B cell (primary cell): ENCODE data around the gene VPS8. TPM values are rescaled to one million over a fixed set of nuclear protein-coding genes. Genes with fewer than 3 reads are reported as not detected.
"Not testable (repeated sequence)": the region's sequence is repeated elsewhere in the genome, so short reads cannot be mapped to it uniquely, and the experiment has no call there.

ENCODE experiments used
- ATAC-seq: fragments of 200-7000 bp; cut with Tn5 transposase; one replicate; pipeline ENCODE4 v1.10.0; 2021; ENCODE audit warnings: low read depth, mild to moderate bottlenecking, moderate number of reproducible peaks, moderate library complexity
- CTCF ChIA-PET: fragments of 350-600 bp; sonication (Branson Sonifier 250); formaldehyde crosslinking; loops from one replicate; lab custom pipeline; 2021; ENCODE audit warnings: antibody characterized with exemption, inconsistent platforms; lab: Charles Lee
- POLR2A ChIA-PET: fragments of 350-600 bp; sonication (Branson Sonifier 250); formaldehyde crosslinking; loops from one replicate; lab custom pipeline; 2021; ENCODE audit warnings: antibody characterized with exemption; lab: Charles Lee
- DNase-seq: peaks from one replicate; pipeline ENCODE4 v3.0.0; 2013
- H2AFZ ChIP-seq: 2 replicates; pipeline ENCODE4 v1.6.1; 2012; ENCODE audit warnings: mild to moderate bottlenecking, low read depth, low read length; ENCODE audit not compliant: insufficient read depth, poor library complexity, severe bottlenecking
- H3K27ac ChIP-seq, 2 donors: 1 replicate in 1 of 2; 2 replicates in 1 of 2; pipeline ENCODE4 v1.5.1; 2012 to 2013; ENCODE audit warnings: low read length in 2 of 2, mild to moderate bottlenecking in 2 of 2, moderate library complexity in 1 of 2
- H3K27me3 ChIP-seq, 4 experiments: fragments of 200-600 bp in 1 of 4; sonication (generic) in 1 of 4; replicated peaks in 1 of 4; 1 replicate in 2 of 4; 2 replicates in 2 of 4; pipeline versions ENCODE4 v1.6.1 to v1.7.0; 2013 to 2016; ENCODE audit warnings: low read length in 3 of 4, mild to moderate bottlenecking in 2 of 4, mixed read lengths in 1 of 4, moderate library complexity in 1 of 4; ENCODE audit not compliant: insufficient read depth in 4 of 4, control insufficient read depth in 3 of 4; ENCODE audit errors: control extremely low read depth in 1 of 4
- H3K36me3 ChIP-seq, 2 experiments: replicated peaks in 1 of 2; 1 replicate in 1 of 2; 2 replicates in 1 of 2; pipeline versions ENCODE4 v1.6.1 to v1.7.1; 2013; ENCODE audit warnings: low read length in 1 of 2; ENCODE audit not compliant: insufficient read depth in 2 of 2, control insufficient read depth in 1 of 2; ENCODE audit errors: control extremely low read depth in 1 of 2, extremely low read depth in 1 of 2
- H3K4me1 ChIP-seq, 2 donors: fragments of 200-600 bp in 1 of 2; sonication (generic) in 1 of 2; 1 replicate in 1 of 2; 2 replicates in 1 of 2; pipeline versions ENCODE4 v1.5.1 to v1.6.1; 2013 to 2017; ENCODE audit warnings: low read length in 2 of 2; ENCODE audit not compliant: control insufficient read depth in 2 of 2, insufficient read depth in 2 of 2
- H3K4me2 ChIP-seq: replicated peaks from 2 replicates; pipeline ENCODE3; 2012; ENCODE audit warnings: mild to moderate bottlenecking, low read depth, low read length; ENCODE audit not compliant: poor library complexity, severe bottlenecking
- H3K4me3 ChIP-seq, 5 experiments: fragments of 200-600 bp in 1 of 5; sonication (generic) in 1 of 5; 1 replicate in 3 of 5; 2 replicates in 2 of 5; pipeline versions ENCODE4 v1.5.1 to v1.7.0; 2011 to 2016; ENCODE audit warnings: low read length in 4 of 5, mild to moderate bottlenecking in 4 of 5, low read depth in 2 of 5, control low read depth in 1 of 5, moderate library complexity in 1 of 5; ENCODE audit not compliant: insufficient read depth in 1 of 5; ENCODE audit errors: control extremely low read depth in 1 of 5, extremely low read depth in 1 of 5
- H3K79me2 ChIP-seq: fragments of 200-600 bp; sonication (generic); one replicate; pipeline ENCODE4 v1.6.0; 2016; ENCODE audit warnings: low read length; ENCODE audit not compliant: control insufficient read depth, insufficient read depth
- H3K9ac ChIP-seq: fragments of 200-600 bp; sonication (generic); 2 replicates; pipeline ENCODE4 v1.6.1; 2017; ENCODE audit warnings: mild to moderate bottlenecking, low read length, moderate library complexity
- H3K9me3 ChIP-seq, 3 donors: one replicate each; pipeline versions ENCODE4 v1.6.1 to v1.7.1; 2013; ENCODE audit warnings: low read length in 2 of 3; ENCODE audit not compliant: control insufficient read depth in 2 of 3, insufficient read depth in 1 of 3; ENCODE audit errors: control extremely low read depth in 1 of 3
- H4K20me1 ChIP-seq: 2 replicates; pipeline ENCODE4 v1.6.0; 2012; ENCODE audit warnings: mild to moderate bottlenecking, low read length; ENCODE audit not compliant: insufficient read depth, control insufficient read depth, poor library complexity, severe bottlenecking
- H3K27ac Mint-ChIP-seq: one replicate; pipeline ENCODE4 v1.8.0; 2021; ENCODE audit warnings: mixed read lengths
- H3K27me3 Mint-ChIP-seq: one replicate; pipeline ENCODE4 v1.8.0; 2021; ENCODE audit warnings: mixed read lengths
- H3K4me1 Mint-ChIP-seq: one replicate; pipeline ENCODE4 v1.8.0; 2021; ENCODE audit warnings: mixed read lengths
- H3K4me3 Mint-ChIP-seq: one replicate; pipeline ENCODE4 v1.8.0; 2021; ENCODE audit warnings: mixed read lengths
- H3K9me3 Mint-ChIP-seq: one replicate; pipeline ENCODE4 v1.8.0; 2022; ENCODE audit warnings: mixed read lengths; ENCODE audit not compliant: insufficient read depth
- EZH2 ChIP-seq: IDR thresholded peaks from 2 replicates; pipeline ENCODE4 v1.6.1; 2012; ENCODE audit warnings: borderline replicate concordance, low read depth, mild to moderate bottlenecking, moderate library complexity, low read length; ENCODE audit not compliant: insufficient read depth, poor library complexity, severe bottlenecking
- WGBS: methylation state at CpG from one replicate; pipeline ENCODE4 v1.1.5; 2013; ENCODE audit warnings: missing lambda C conversion rate; ENCODE audit not compliant: insufficient coverage; 5-methylcytosine and 5-hydroxymethylcytosine counted together
- intact Hi-C: fragments of 100-400 bp; cut with micrococcal nuclease; formaldehyde crosslinking; loops from one replicate; pipeline ENCODE4 v1.10.0; 2022
- polyA plus RNA-seq: library from polyadenylated mRNA; depleted of rRNA; stranded (reverse); fragments of >200 nt; gene quantifications from 2 replicates; pipeline ENCODE4 v1.2.3, GENCODE V29; 2012
- total RNA-seq, 2 donors: library from RNA; stranded (reverse); fragments of 120-200 nt in 1 of 2; gene quantifications; 1 replicate in 1 of 2; 2 replicates in 1 of 2; pipeline versions ENCODE4 v1.2.3 to v1.2.4, GENCODE V29; 2013 to 2022
- TF ChIP-seq, protein P1 (sequence below): fragments of 200-600 bp; IDR thresholded peaks from one replicate; pipeline ENCODE4 v1.8.0; 2022; ENCODE audit warnings: antibody characterized with exemption, mild to moderate bottlenecking

Gene VPS8
- total and polyA plus RNA-seq, 2 donors (not counting 1 experiment from before 2014, with no cell fraction given): 18.3 to 95.6 TPM

DNA sequence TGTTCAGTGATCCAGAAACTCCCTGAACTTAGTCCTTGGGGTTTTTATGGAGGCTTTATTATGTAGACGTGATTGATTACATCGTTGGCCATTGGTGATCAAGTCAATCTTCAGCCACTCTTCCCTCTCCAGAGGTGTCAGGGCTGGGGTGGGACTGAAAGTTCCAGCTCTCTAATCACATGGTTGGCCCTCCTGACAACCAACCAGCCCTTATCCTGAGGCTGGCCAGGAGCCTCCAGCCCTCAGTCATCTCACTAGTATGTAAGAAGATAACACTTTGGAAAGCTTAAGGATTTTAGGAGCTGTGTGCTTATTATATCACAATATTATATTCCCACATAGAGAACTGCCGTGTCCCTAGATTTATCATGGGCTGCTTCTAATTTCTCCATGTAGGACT, 142.3 kb downstream of the VPS8 start:
- no peaks in the 10 kb centered on the region for H3K9me3 Mint-ChIP-seq
- H3K27ac Mint-ChIP-seq: no peak overlapping the region
- H3K4me3 Mint-ChIP-seq: no peak overlapping the region
- H3K9ac ChIP-seq: no peak overlapping the region
- ChIA-PET POLR2A (no interaction called here), CTCF (no interaction called here)
- H3K27me3 ChIP-seq: no peaks in the 10 kb centered on the region
- WGBS: no CpG with 5 or more reads among the region's 3 CpGs
- no peaks in the 10 kb centered on the region for H3K79me2 ChIP-seq
- no peak for ATAC-seq
- DNase-seq: no peak
- H4K20me1 ChIP-seq: no peaks in the 10 kb centered on the region
- H3K4me3 ChIP-seq: no peak overlapping the region
- peaks cover 15 to 26% of the 10 kb centered on the region in 2 experiments for H3K36me3 ChIP-seq
- no peak overlapping the region for H2AFZ ChIP-seq
- H3K4me1 ChIP-seq: no peaks in the 10 kb centered on the region
- H3K4me2 ChIP-seq: no peak overlapping the region
- H3K4me1 Mint-ChIP-seq: no peaks in the 10 kb centered on the region
- H3K27ac ChIP-seq: no peak overlapping the region
- no peaks in the 10 kb centered on the region for H3K9me3 ChIP-seq
- H3K27me3 Mint-ChIP-seq: no peaks in the 10 kb centered on the region
- intact Hi-C loops: no loop called here
- TF ChIP-seq EZH2: no peak
- TF ChIP-seq, protein P1, sequence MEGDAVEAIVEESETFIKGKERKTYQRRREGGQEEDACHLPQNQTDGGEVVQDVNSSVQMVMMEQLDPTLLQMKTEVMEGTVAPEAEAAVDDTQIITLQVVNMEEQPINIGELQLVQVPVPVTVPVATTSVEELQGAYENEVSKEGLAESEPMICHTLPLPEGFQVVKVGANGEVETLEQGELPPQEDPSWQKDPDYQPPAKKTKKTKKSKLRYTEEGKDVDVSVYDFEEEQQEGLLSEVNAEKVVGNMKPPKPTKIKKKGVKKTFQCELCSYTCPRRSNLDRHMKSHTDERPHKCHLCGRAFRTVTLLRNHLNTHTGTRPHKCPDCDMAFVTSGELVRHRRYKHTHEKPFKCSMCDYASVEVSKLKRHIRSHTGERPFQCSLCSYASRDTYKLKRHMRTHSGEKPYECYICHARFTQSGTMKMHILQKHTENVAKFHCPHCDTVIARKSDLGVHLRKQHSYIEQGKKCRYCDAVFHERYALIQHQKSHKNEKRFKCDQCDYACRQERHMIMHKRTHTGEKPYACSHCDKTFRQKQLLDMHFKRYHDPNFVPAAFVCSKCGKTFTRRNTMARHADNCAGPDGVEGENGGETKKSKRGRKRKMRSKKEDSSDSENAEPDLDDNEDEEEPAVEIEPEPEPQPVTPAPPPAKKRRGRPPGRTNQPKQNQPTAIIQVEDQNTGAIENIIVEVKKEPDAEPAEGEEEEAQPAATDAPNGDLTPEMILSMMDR: no peak

DNA sequence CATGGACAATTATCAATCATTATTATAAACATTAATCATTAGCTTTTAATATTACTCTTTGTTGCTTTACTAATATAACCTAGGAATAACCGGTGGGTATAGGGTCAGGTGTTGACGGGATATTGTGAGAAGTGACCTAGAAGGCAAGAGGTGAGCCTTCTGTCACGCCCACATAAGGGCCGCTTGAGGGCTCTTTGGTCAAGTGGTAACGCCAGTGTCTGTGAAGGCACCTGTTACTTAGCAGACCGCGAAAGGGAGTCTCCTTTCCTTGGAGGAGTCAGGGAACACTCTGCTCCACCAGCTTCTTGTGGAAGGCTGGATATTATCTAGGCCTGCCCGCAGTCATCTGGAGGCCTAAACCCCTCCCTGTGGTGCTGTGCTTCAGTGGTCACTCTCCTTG, 142.9 kb downstream of the VPS8 start:
- H3K4me1 ChIP-seq, H3K27me3 Mint-ChIP-seq, H3K9me3 Mint-ChIP-seq, H3K9me3 ChIP-seq, H3K27ac Mint-ChIP-seq, DNase-seq, H3K79me2 ChIP-seq, H3K4me3 ChIP-seq, intact Hi-C loops, ATAC-seq, H3K4me2 ChIP-seq, POLR2A ChIA-PET, H3K27me3 ChIP-seq, CTCF ChIA-PET, H3K27ac ChIP-seq, H3K4me1 Mint-ChIP-seq, H2AFZ ChIP-seq, H3K4me3 Mint-ChIP-seq, H4K20me1 ChIP-seq, H3K9ac ChIP-seq: not testable (repeated sequence)
- peaks cover 15 to 24% of the 10 kb centered on the region in 2 experiments for H3K36me3 ChIP-seq
- 90% methylated on average over 2 of the region's 8 CpGs for WGBS
